Stimulated activated memory B cell treated with anti-CD40 and anti-IgM and Interleukin-4, amounts not matched to agents 10 μg/mL and 1 μg/mL and 100 μg/mL, for 72 hours (primary cell): ENCODE data around the gene SLC6A19.
A peak's percentile ranks its signal among the peaks of the same experiment; 100 is the strongest.

Experiments used
- ATAC-seq: fragments of 150-1000 bp; cut with Tn5 transposase; 2 replicates; pipeline ENCODE4 v1.10.0; 2021
- H3K27ac Mint-ChIP-seq: one replicate; pipeline ENCODE4 v1.8.0; 2022; ENCODE audit warnings: mild to moderate bottlenecking, mixed read lengths
- H3K27me3 Mint-ChIP-seq: one replicate; pipeline ENCODE4 v1.8.0; 2022; ENCODE audit warnings: mixed read lengths
- H3K36me3 Mint-ChIP-seq: one replicate; pipeline ENCODE4 v1.8.0; 2022; ENCODE audit warnings: mixed read lengths
- H3K4me1 Mint-ChIP-seq: one replicate; pipeline ENCODE4 v1.8.0; 2022; ENCODE audit warnings: mixed read lengths
- H3K4me3 Mint-ChIP-seq: one replicate; pipeline ENCODE4 v1.8.0; 2022; ENCODE audit warnings: mild to moderate bottlenecking, moderate library complexity, mixed read lengths
- H3K9me3 Mint-ChIP-seq: one replicate; pipeline ENCODE4 v1.8.0; 2022; ENCODE audit warnings: mixed read lengths

Gene SLC6A19

GRCh38 chr5:1182633-1183423 is 18.6 kb upstream of the SLC6A19 start:
- Mint-ChIP-seq H3K27ac (no peak overlapping the region), H3K4me3 (no peak overlapping the region), H3K4me1 (no peaks in the 10 kb centered on the region), H3K27me3 (peaks cover 58% of the 10 kb centered on the region), H3K9me3 (no peaks in the 10 kb centered on the region), H3K36me3 (no peaks in the 10 kb centered on the region)
- ATAC-seq: no peak

GRCh38 chr5:1183424-1184162 is 17.8 kb upstream of the SLC6A19 start:
- Mint-ChIP-seq H3K4me3 (no peak overlapping the region), H3K27ac (no peak overlapping the region), H3K9me3 (no peaks in the 10 kb centered on the region), H3K27me3 (peaks cover 59% of the 10 kb centered on the region), H3K36me3 (no peaks in the 10 kb centered on the region), H3K4me1 (no peaks in the 10 kb centered on the region)
- peak; percentile 25 for ATAC-seq

GRCh38 chr5:1184163-1184470 is 17.3 kb upstream of the SLC6A19 start:
- no peak for ATAC-seq
- Mint-ChIP-seq H3K36me3 (no peaks in the 10 kb centered on the region), H3K27ac (no peak overlapping the region), H3K4me3 (no peak overlapping the region), H3K4me1 (no peaks in the 10 kb centered on the region), H3K27me3 (peaks cover 59% of the 10 kb centered on the region), H3K9me3 (no peaks in the 10 kb centered on the region)

GRCh38 chr5:1184481-1184880 is 16.9 kb upstream of the SLC6A19 start:
- Mint-ChIP-seq H3K27ac (no peak overlapping the region), H3K36me3 (no peaks in the 10 kb centered on the region), H3K9me3 (no peaks in the 10 kb centered on the region), H3K4me3 (no peak overlapping the region), H3K4me1 (no peaks in the 10 kb centered on the region), H3K27me3 (peaks cover 59% of the 10 kb centered on the region)
- ATAC-seq: no peak

GRCh38 chr5:1185038-1185627 is 16.3 kb upstream of the SLC6A19 start:
- H3K9me3 Mint-ChIP-seq: no peaks in the 10 kb centered on the region
- peaks cover 62% of the 10 kb centered on the region for H3K27me3 Mint-ChIP-seq
- no peak overlapping the region for H3K27ac Mint-ChIP-seq
- H3K36me3 Mint-ChIP-seq: no peaks in the 10 kb centered on the region
- no peak overlapping the region for H3K4me3 Mint-ChIP-seq
- H3K4me1 Mint-ChIP-seq: no peaks in the 10 kb centered on the region
- no peak for ATAC-seq

GRCh38 chr5:1185629-1186350 is 15.6 kb upstream of the SLC6A19 start:
- Mint-ChIP-seq H3K27ac (no peak overlapping the region), H3K36me3 (no peaks in the 10 kb centered on the region), H3K27me3 (peaks cover 66% of the 10 kb centered on the region), H3K4me1 (no peaks in the 10 kb centered on the region), H3K9me3 (no peaks in the 10 kb centered on the region), H3K4me3 (no peak overlapping the region)
- ATAC-seq: no peak

GRCh38 chr5:1186351-1187233 is 14.8 kb upstream of the SLC6A19 start:
- no peak overlapping the region for H3K4me3 Mint-ChIP-seq
- no peaks in the 10 kb centered on the region for H3K9me3 Mint-ChIP-seq
- H3K4me1 Mint-ChIP-seq: no peaks in the 10 kb centered on the region
- peaks cover 66% of the 10 kb centered on the region for H3K27me3 Mint-ChIP-seq
- ATAC-seq: no peak
- no peak overlapping the region for H3K27ac Mint-ChIP-seq
- no peaks in the 10 kb centered on the region for H3K36me3 Mint-ChIP-seq

- ATAC-seq: peak; percentile 6
- Mint-ChIP-seq H3K27me3 (peaks cover 67% of the 10 kb centered on the region), H3K4me1 (no peaks in the 10 kb centered on the region), H3K4me3 (no peak overlapping the region), H3K36me3 (no peaks in the 10 kb centered on the region), H3K9me3 (no peaks in the 10 kb centered on the region), H3K27ac (no peak overlapping the region)
Measured at GRCh38 chr5:1187234-1187949, 14.0 kb upstream of the SLC6A19 start.

GRCh38 chr5:1187950-1188334 is 13.5 kb upstream of the SLC6A19 start:
- Mint-ChIP-seq H3K36me3 (no peaks in the 10 kb centered on the region), H3K27me3 (peaks cover 72% of the 10 kb centered on the region), H3K4me1 (no peaks in the 10 kb centered on the region), H3K9me3 (no peaks in the 10 kb centered on the region), H3K4me3 (no peak overlapping the region), H3K27ac (no peak overlapping the region)
- ATAC-seq: no peak

GRCh38 chr5:1188464-1188863 is 12.9 kb upstream of the SLC6A19 start:
- Mint-ChIP-seq H3K27ac (no peak overlapping the region), H3K4me3 (no peak overlapping the region), H3K27me3 (peaks cover 76% of the 10 kb centered on the region), H3K9me3 (no peaks in the 10 kb centered on the region), H3K36me3 (no peaks in the 10 kb centered on the region), H3K4me1 (no peaks in the 10 kb centered on the region)
- no peak for ATAC-seq

GRCh38 chr5:1189269-1189668 is 12.1 kb upstream of the SLC6A19 start:
- no peaks in the 10 kb centered on the region for H3K36me3 Mint-ChIP-seq
- no peak overlapping the region for H3K27ac Mint-ChIP-seq

GRCh38 chr5:1190278-1190677 is 11.1 kb upstream of the SLC6A19 start:
- no peaks in the 10 kb centered on the region for H3K36me3 Mint-ChIP-seq
- no peaks in the 10 kb centered on the region for H3K9me3 Mint-ChIP-seq

More at GRCh38 chr5:1189269-1189668, 12.1 kb upstream of the SLC6A19 start:
- no peak overlapping the region for H3K4me3 Mint-ChIP-seq
- no peaks in the 10 kb centered on the region for H3K4me1 Mint-ChIP-seq
- no peaks in the 10 kb centered on the region for H3K9me3 Mint-ChIP-seq
- H3K27me3 Mint-ChIP-seq: peaks cover 76% of the 10 kb centered on the region
- no peak for ATAC-seq

GRCh38 chr5:1190837-1191239 is 10.6 kb upstream of the SLC6A19 start:
- Mint-ChIP-seq H3K9me3 (no peaks in the 10 kb centered on the region), H3K4me1 (no peaks in the 10 kb centered on the region), H3K27me3 (peaks cover 73% of the 10 kb centered on the region), H3K36me3 (no peaks in the 10 kb centered on the region), H3K27ac (no peak overlapping the region), H3K4me3 (no peak overlapping the region)
- no peak for ATAC-seq

More at GRCh38 chr5:1190278-1190677, 11.1 kb upstream of the SLC6A19 start:
- no peak for ATAC-seq
- no peak overlapping the region for H3K27ac Mint-ChIP-seq
- H3K4me1 Mint-ChIP-seq: no peaks in the 10 kb centered on the region
- peaks cover 76% of the 10 kb centered on the region for H3K27me3 Mint-ChIP-seq
- H3K4me3 Mint-ChIP-seq: no peak overlapping the region

GRCh38 chr5:1192971-1193590 is 8.3 kb upstream of the SLC6A19 start:
- H3K27ac Mint-ChIP-seq: no peak overlapping the region
- no peak overlapping the region for H3K4me3 Mint-ChIP-seq
- ATAC-seq: no peak
- no peaks in the 10 kb centered on the region for H3K4me1 Mint-ChIP-seq
- no peaks in the 10 kb centered on the region for H3K9me3 Mint-ChIP-seq
- no peaks in the 10 kb centered on the region for H3K36me3 Mint-ChIP-seq
- H3K27me3 Mint-ChIP-seq: peaks cover 63% of the 10 kb centered on the region
